Nucleus accumbens (tissue), 56 donors: Measurements from ENCODE around the gene NTSR1.
A peak's percentile ranks its signal among the peaks of the same experiment; 100 is the strongest.

Experiments
- DNase-seq, 56 donors: peaks; one replicate each; lab custom pipeline; 2025; lab: John Stamatoyannopoulos, UW

NTSR1 gene

GRCh38 chr20:62766071-62766450 is 57.4 kb downstream of the NTSR1 start:
- no peak for DNase-seq

DNA sequence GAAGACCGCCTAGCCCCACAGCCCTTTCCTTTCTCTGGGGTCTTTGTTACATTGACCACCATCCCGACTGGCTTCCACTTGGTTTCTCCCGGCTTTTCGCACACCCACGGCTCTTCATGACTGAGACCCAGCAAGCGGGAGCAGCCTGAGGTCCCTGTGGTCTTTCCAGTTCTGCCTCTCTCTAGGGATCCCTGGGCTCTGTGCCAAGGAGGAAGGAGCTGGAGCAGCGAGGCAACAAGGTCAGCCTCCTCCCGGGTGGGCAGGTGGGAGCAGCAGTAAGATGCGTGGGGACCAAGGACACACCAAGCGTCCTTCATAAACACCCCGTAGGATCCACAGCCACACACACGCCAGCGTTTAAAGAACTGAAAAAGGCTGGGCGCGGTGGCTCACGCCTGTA is 58.1 kb downstream of the NTSR1 start:
- DNase-seq, result no peak

DNA sequence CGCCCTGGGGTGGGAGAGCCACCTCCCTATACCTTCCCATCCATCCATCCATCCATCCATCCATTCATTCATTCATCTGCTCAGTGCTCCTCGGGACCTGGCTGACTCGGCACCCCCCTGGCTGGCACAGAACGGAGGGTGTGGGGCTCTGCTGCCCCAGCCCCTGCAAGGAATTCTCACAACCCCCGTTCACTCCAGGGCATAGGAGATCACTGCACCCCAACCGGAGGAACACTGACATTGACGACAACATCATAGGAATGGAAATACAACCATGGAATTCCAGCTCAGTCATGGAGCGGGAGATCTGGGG is 59.6 kb downstream of the NTSR1 start:
- no peak for DNase-seq

GRCh38 chr20:62768551-62769287 is 60.1 kb downstream of the NTSR1 start:
- peak in 13 of 56 donors; percentile 11 to 66 (median 37) for DNase-seq

- DNase-seq, result no peak
These were observed 60.9 kb downstream of the NTSR1 start for GRCh38 chr20:62769346-62770071.

GRCh38 chr20:62770111-62770910 is 61.7 kb downstream of the NTSR1 start:
- DNase-seq, result no peak

DNA sequence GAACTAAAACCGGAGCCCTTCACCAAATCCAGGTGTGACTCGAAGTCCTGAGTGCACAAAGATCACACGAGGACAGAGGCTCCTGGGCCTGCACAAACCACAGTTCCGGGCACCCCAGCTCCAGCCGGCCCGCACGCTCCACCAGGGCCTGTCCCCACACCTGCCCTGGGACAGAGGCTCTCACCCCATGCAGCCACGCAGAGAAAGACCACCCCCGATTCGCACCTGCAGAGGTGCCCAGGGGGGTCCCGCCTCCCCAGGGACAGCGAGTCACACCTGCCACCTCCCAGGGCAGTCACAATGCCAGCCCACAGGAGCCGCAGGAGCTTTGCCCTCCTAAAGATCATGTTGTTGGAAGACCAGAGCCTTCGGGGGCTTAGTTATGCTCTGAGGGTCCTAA is 62.3 kb downstream of the NTSR1 start:
- no peak for DNase-seq

GRCh38 chr20:62771396-62772102 is 62.9 kb downstream of the NTSR1 start:
- no peak for DNase-seq

- DNase-seq, result no peak
These were observed 63.5 kb downstream of the NTSR1 start for GRCh38 chr20:62772103-62772611.

- no peak for DNase-seq
These were observed 64.0 kb downstream of the NTSR1 start for GRCh38 chr20:62772619-62772989.

GRCh38 chr20:62772990-62773844 is 64.6 kb downstream of the NTSR1 start:
- no peak for DNase-seq

GRCh38 chr20:62773845-62774714 is 65.4 kb downstream of the NTSR1 start:
- no peak for DNase-seq

DNA sequence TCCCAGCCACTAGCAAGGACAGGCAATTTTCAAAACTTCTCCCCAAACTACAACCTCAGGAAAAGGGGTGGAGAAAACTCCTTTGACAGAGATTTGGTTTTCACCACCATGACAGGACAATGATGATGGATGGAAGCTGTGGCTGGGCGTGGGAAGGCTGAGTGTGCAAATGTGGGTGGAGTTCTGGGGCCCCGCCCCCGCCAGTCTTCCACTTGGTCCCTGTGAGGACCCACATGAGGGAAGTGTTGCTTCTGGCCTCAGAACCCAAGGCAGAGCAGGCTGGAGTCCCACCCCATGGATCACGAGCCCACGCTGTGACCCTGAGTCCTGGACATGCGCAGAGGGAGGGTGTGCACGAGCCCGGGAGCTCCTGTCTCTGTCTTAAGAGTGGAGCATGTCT is 66.1 kb downstream of the NTSR1 start:
- DNase-seq, result no peak

- DNase-seq, result no peak
These were observed 66.6 kb downstream of the NTSR1 start for GRCh38 chr20:62775206-62775605.

DNA sequence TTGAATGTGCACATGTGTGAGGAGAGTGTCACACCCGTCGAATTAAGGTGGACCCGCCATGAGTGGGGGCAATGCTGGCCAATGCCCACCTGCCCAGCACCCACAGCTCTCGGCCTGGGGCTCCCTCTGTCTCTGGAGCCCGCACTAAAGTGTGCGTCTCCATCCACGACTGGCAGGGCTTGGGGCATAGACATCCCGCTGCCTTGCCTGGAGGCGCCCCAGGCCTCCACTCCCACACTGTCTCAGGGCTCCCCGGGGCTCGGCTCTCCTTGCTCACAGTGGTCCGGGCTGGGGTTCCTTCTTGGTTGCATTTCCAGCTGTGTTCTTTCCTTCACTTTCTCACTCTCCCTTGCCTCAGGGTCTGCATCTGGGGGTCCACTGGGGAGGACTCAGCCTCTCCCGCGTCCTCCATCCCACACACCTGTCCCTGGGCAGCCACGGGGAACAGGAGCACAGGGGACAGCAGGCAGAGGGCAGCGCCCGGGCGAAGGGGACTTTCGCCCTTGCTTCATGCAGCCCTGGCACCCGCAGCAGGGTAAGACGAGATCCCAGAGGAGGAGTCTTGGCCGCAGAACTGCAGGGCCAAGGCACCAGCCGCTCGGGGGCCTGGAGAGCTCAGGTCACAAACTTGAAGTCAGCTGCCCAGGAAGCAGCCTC is 67.5 kb downstream of the NTSR1 start:
- DNase-seq, result no peak

DNA sequence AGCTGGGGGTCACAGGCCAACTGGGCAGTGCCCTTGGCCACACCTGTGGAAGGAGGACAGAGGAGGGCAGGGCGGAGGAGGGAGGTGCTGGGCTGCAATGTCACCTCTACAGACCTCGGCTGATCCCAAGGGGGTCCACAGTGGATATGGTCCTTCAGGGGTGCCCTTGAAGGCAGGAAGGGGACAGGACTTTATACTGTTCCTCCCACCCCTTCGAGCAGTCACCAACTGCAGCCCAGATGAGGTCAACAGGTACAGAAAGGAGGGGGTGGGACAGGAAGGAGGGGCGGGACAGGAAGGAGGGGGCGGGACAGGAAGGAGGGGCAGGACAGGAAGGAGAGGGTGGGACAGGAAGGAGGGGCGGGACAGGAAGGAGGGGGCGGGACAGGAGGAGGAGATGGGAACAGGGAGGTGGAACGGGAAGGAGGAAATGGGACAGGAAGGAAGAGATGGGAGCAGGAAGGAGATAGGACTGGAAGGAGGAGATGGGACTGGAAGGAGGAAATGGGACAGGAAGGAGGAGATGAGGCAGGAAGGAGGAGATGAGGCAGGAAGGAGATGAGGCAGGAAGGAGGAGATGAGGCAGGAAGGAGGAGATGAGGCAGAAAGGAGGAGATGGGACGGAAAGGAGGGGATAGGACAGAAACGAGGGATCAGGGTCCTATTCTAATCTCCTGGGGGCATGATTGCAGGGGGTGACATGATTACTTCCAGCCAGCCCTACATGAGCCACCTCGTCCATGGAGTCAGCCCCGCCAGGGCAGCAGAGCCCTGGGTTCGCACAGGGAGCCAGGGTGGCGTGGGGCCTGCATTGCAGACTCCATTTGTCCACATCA is 68.3 kb downstream of the NTSR1 start:
- no peak for DNase-seq

DNA sequence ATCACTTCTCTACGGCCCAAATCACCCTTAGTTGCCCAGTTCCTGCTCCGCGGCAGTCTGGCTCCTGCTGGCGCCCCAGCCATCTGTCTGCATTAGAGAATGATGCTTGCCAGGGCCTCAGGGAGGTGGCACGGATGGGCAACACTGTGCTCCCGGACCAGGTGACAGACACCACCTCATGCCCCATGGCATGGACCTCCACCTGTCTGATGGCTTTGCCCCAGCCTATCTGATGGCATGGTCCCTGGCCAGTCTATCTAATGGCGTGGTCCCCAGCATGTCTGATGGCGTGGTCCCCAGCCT is 68.8 kb downstream of the NTSR1 start:
- no peak for DNase-seq

DNA sequence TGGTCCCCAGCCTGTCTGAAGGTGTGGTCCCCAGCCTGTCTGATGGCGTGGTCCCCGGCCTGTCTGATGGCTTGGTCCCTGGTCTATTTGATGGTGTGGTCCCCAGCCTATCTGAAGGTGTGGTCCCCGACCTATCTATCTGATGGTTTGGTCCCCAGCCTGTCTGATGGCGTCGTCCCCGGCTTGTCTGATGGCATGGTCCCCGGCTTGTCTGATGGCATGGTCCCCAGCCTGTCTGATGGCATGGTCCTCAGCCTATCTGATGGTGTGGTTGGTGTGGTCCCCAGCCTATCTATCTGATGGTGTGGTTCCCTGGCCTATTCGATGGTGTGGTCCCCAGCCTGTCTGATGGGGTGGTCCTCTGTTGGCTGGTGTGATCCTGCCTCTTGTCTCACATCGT is 69.4 kb downstream of the NTSR1 start:
- no peak for DNase-seq
